Peyer's patch (tissue), 4 donors: Measurements from ENCODE around the gene SEC14L3.

Experiments used
- POLR2A ChIP-seq, 2 donors: fragments of 450-650 bp; IDR thresholded peaks; one replicate each; pipeline ENCODE4 v1.5.1; 2017; ENCODE audit warnings: antibody characterized with exemption in 2 of 2, mild to moderate bottlenecking in 2 of 2, moderate library complexity in 2 of 2
- TF ChIP-seq, protein P1 (sequence below), 6 experiments: fragments of 450-650 bp in 4 of 6; fragments of 200-600 bp in 2 of 6; sonication (generic) in 1 of 6; IDR thresholded peaks; one replicate each; pipeline ENCODE4 v1.5.1; 2017 to 2019; ENCODE audit warnings: antibody characterized with exemption in 6 of 6, mild to moderate bottlenecking in 3 of 6, moderate library complexity in 1 of 6

DNA sequence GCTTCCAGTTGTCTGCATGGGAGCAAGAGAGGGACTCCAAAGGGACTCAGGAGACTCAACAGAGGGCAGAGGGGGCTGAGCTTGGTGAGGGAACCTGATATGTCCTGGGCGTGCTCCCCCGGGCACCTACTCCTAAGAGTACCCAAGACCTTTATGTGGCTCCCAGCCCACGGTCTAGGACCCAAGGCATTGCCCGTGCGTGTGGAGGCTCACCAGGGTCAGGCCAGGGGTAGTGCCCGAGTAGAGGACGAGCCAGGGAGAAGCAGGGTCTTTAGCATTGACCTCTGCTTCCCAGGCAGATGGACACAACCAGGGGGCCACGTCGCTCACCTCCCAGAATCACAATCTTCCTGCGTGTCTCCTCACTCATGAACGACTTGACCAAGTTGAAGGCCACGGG is 20.3 kb upstream of the SEC14L3 start:
- TF ChIP-seq POLR2A (IDR thresholded peaks at IDR 0.05) = no peak
- TF ChIP-seq, protein P1, sequence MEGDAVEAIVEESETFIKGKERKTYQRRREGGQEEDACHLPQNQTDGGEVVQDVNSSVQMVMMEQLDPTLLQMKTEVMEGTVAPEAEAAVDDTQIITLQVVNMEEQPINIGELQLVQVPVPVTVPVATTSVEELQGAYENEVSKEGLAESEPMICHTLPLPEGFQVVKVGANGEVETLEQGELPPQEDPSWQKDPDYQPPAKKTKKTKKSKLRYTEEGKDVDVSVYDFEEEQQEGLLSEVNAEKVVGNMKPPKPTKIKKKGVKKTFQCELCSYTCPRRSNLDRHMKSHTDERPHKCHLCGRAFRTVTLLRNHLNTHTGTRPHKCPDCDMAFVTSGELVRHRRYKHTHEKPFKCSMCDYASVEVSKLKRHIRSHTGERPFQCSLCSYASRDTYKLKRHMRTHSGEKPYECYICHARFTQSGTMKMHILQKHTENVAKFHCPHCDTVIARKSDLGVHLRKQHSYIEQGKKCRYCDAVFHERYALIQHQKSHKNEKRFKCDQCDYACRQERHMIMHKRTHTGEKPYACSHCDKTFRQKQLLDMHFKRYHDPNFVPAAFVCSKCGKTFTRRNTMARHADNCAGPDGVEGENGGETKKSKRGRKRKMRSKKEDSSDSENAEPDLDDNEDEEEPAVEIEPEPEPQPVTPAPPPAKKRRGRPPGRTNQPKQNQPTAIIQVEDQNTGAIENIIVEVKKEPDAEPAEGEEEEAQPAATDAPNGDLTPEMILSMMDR (IDR thresholded peaks at IDR 0.05) = no peak
